ENCODE results near the gene ADRM1.

DNA sequence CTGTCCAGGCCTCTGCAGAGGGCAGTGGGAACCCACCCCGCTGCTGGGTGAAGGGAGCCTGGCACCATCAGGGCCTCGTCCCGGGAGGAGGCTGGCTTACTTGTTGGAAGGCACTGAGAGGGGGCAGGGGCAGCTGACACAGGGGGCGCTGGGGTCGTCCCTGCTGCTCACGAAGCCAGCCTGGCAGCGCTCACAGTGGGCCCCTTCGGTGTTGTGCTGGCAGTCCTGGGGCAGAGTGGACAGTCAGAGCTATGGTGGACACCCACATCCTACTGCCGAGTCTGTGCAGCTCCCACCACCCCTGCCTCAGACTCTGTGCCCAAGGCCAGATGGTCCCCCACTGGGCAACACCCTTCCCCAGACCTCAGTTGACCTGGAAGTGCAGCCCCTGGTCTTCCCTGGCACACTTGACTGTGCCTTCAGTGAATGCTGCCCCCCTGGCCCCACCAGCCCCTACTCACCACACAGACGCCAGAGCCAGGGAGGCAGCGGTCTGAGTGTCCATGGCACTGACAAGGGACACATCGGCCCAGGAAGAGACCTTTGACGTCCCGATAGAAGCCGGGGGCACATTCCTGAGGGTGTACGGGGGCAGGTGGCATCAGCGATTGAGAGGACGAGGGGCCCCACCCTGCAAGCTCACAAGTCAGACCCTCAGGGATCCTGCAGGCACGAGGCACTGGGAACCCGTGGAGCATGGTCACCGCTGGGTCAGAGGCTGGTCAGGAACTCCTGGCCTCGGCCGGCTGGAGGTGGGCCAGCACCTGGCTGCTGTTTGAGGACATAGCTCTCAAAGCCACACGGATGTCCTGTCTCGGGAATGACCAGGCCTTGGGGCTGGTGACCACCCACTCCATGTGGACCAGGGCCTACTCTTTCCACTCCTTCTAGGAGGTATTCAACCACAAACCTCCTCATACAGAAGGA lies 21.4 kb downstream of the ADRM1 start:
- no peak for TF ChIP-seq POLR2A (IDR thresholded peaks at IDR 0.05; ENCODE audit: low read depth)
- TF ChIP-seq, protein P1, sequence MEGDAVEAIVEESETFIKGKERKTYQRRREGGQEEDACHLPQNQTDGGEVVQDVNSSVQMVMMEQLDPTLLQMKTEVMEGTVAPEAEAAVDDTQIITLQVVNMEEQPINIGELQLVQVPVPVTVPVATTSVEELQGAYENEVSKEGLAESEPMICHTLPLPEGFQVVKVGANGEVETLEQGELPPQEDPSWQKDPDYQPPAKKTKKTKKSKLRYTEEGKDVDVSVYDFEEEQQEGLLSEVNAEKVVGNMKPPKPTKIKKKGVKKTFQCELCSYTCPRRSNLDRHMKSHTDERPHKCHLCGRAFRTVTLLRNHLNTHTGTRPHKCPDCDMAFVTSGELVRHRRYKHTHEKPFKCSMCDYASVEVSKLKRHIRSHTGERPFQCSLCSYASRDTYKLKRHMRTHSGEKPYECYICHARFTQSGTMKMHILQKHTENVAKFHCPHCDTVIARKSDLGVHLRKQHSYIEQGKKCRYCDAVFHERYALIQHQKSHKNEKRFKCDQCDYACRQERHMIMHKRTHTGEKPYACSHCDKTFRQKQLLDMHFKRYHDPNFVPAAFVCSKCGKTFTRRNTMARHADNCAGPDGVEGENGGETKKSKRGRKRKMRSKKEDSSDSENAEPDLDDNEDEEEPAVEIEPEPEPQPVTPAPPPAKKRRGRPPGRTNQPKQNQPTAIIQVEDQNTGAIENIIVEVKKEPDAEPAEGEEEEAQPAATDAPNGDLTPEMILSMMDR (IDR thresholded peaks at IDR 0.05) = no peak
- TF ChIP-seq POLR2AphosphoS5 (IDR thresholded peaks at IDR 0.05) = no peak

Measured in esophagus muscularis mucosa (tissue), 3 donors.